ENCODE results near the gene LPP.

The LPP gene

GRCh38 chr3:188643736-188644135 lies 489.8 kb downstream of the LPP start:
- TF ChIP-seq CTCF (IDR thresholded peaks at IDR 0.05; ENCODE audit: low read depth, low read length): no peak
- no peaks in the 10 kb centered on the region for H3K36me3 ChIP-seq
- no peak overlapping the region for H3K4me3 ChIP-seq (ENCODE audit: low read depth, low read length)
- no peak for DNase-seq
- H3K9me3 ChIP-seq: no peaks in the 10 kb centered on the region
- H3K27me3 ChIP-seq: no peaks in the 10 kb centered on the region
- H3K4me1 ChIP-seq: no peaks in the 10 kb centered on the region

- H3K9me3 ChIP-seq: no peaks in the 10 kb centered on the region
- no peak overlapping the region for H3K4me3 ChIP-seq (ENCODE audit: low read depth, low read length)
- no peak for TF ChIP-seq CTCF (IDR thresholded peaks at IDR 0.05; ENCODE audit: low read depth, low read length)
- no peaks in the 10 kb centered on the region for H3K36me3 ChIP-seq
- no peak for DNase-seq
- no peaks in the 10 kb centered on the region for H3K4me1 ChIP-seq
- no peaks in the 10 kb centered on the region; the same call in 1 of the 2 replicates for H3K27me3 ChIP-seq
Observed at GRCh38 chr3:188646592-188646991, 492.6 kb downstream of the LPP start.

- Histone ChIP-seq H3K36me3 (no peaks in the 10 kb centered on the region), H3K4me1 (no peaks in the 10 kb centered on the region), H3K4me3 (ENCODE audit: low read depth, low read length) (no peak overlapping the region), H3K27me3 (no peaks in the 10 kb centered on the region; the same call in 1 of the 2 replicates), H3K9me3 (no peaks in the 10 kb centered on the region)
- TF ChIP-seq CTCF (IDR thresholded peaks at IDR 0.05; ENCODE audit: low read depth, low read length): no peak
- no peak for DNase-seq
Observed at GRCh38 chr3:188647237-188647636, 493.3 kb downstream of the LPP start.

GRCh38 chr3:188649521-188649920 lies 495.6 kb downstream of the LPP start:
- Histone ChIP-seq H3K36me3 (no peaks in the 10 kb centered on the region), H3K27me3 (no peaks in the 10 kb centered on the region; the same call in 1 of the 2 replicates), H3K4me3 (ENCODE audit: low read depth, low read length) (no peak overlapping the region), H3K4me1 (no peaks in the 10 kb centered on the region), H3K9me3 (no peaks in the 10 kb centered on the region)
- TF ChIP-seq CTCF (IDR thresholded peaks at IDR 0.05; ENCODE audit: low read depth, low read length): no peak
- no peak for DNase-seq

GRCh38 chr3:188656196-188656982 lies 502.4 kb downstream of the LPP start:
- H3K27me3 ChIP-seq: no peaks in the 10 kb centered on the region
- no peaks in the 10 kb centered on the region for H3K4me1 ChIP-seq
- no peaks in the 10 kb centered on the region for H3K36me3 ChIP-seq
- no peak for TF ChIP-seq CTCF (IDR thresholded peaks at IDR 0.05; ENCODE audit: low read depth, low read length)
- DNase-seq: no peak
- no peak overlapping the region for H3K4me3 ChIP-seq (ENCODE audit: low read depth, low read length)
- no peaks in the 10 kb centered on the region for H3K9me3 ChIP-seq

GRCh38 chr3:188658606-188659005 lies 504.6 kb downstream of the LPP start:
- Histone ChIP-seq H3K4me3 (ENCODE audit: low read depth, low read length) (no peak overlapping the region), H3K27me3 (no peaks in the 10 kb centered on the region), H3K4me1 (no peaks in the 10 kb centered on the region), H3K9me3 (no peaks in the 10 kb centered on the region), H3K36me3 (no peaks in the 10 kb centered on the region)
- no peak for TF ChIP-seq CTCF (IDR thresholded peaks at IDR 0.05; ENCODE audit: low read depth, low read length)
- DNase-seq: no peak

Data from BE2C (cell line).